DOHH2 (cell line): ENCODE data around the gene BDH1.

Experiments
- H3F3A ChIP-seq: fragments of 200-600 bp; sonication (generic), shearing (Covaris generic); 2 replicates; pipeline ENCODE4 v1.6.0; 2016; ENCODE audit warnings: antibody characterized with exemption, mild to moderate bottlenecking; ENCODE audit not compliant: control insufficient read depth, insufficient read depth
- H3K27ac ChIP-seq: fragments of 200-600 bp; sonication (generic); 2 replicates; pipeline ENCODE4 v1.5.1; 2014; ENCODE audit warnings: low read depth, mild to moderate bottlenecking, low read length, moderate library complexity
- H3K27me3 ChIP-seq: fragments of 200-600 bp; sonication (generic); 2 replicates; pipeline ENCODE4 v1.6.1; 2014; ENCODE audit warnings: mild to moderate bottlenecking, low read length, mixed read lengths; ENCODE audit not compliant: control insufficient read depth
- H3K36me3 ChIP-seq: fragments of 200-600 bp; sonication (generic); 2 replicates; pipeline ENCODE4 v1.6.1; 2014; ENCODE audit warnings: mild to moderate bottlenecking, low read length, moderate library complexity, mixed read lengths; ENCODE audit not compliant: control insufficient read depth
- H3K4me1 ChIP-seq: fragments of 200-600 bp; sonication (generic); 2 replicates; pipeline ENCODE4 v1.6.1; 2014; ENCODE audit warnings: mild to moderate bottlenecking, low read length, mixed read lengths; ENCODE audit not compliant: control insufficient read depth
- H3K4me2 ChIP-seq: fragments of 200-600 bp; sonication (generic); 2 replicates; pipeline ENCODE4 v1.6.0; 2014; ENCODE audit warnings: mild to moderate bottlenecking, low read length, moderate library complexity
- H3K4me3 ChIP-seq: fragments of 200-600 bp; sonication (generic); 2 replicates; pipeline ENCODE4 v1.5.1; 2014; ENCODE audit warnings: mild to moderate bottlenecking, low read length, mixed read lengths
- H3K79me2 ChIP-seq: fragments of 200-600 bp; sonication (generic); 2 replicates; pipeline ENCODE4 v1.6.1; 2014; ENCODE audit warnings: mild to moderate bottlenecking, low read length, mixed read lengths; ENCODE audit not compliant: control insufficient read depth
- H3K9me2 ChIP-seq: fragments of 200-600 bp; sonication (generic); replicated peaks from 2 replicates; pipeline ENCODE4 v1.6.1; 2014; ENCODE audit warnings: mild to moderate bottlenecking, low read length, mixed read lengths; ENCODE audit not compliant: control insufficient read depth
- H3K9me3 ChIP-seq: fragments of 200-600 bp; sonication (generic); 2 replicates; pipeline ENCODE4 v1.6.1; 2014; ENCODE audit warnings: antibody characterized with exemption, low read length, mixed read lengths; ENCODE audit not compliant: control insufficient read depth, insufficient read depth
- H4K20me1 ChIP-seq: fragments of 200-600 bp; sonication (generic); 2 replicates; pipeline ENCODE4 v1.6.0; 2014; ENCODE audit warnings: low read depth, mild to moderate bottlenecking, antibody characterized with exemption, low read length, moderate library complexity; ENCODE audit not compliant: control insufficient read depth, insufficient read depth
- EZH2phosphoT487 ChIP-seq: fragments of 200-600 bp; sonication (generic); IDR thresholded peaks from 2 replicates; pipeline ENCODE4 v1.6.1; 2017; ENCODE audit warnings: borderline replicate concordance, mild to moderate bottlenecking, antibody characterized with exemption, low read length, moderate library complexity, mixed read lengths
- TF ChIP-seq, protein P1 (sequence below): fragments of 200-600 bp; sonication (generic); IDR thresholded peaks from one replicate; pipeline ENCODE4 v1.5.1; 2014; ENCODE audit warnings: antibody characterized with exemption, mild to moderate bottlenecking, low read depth, low read length; ENCODE audit not compliant: poor library complexity, severe bottlenecking

The BDH1 gene

GRCh38 chr3:197550489-197550888, 5.3 kb downstream of the BDH1 start:
- Histone ChIP-seq H3K79me2 (peaks cover 93% of the 10 kb centered on the region), H3F3A (no peaks in the 10 kb centered on the region), H3K4me3 (no peak overlapping the region), H3K27me3 (no peaks in the 10 kb centered on the region), H3K4me1 (peaks cover 10% of the 10 kb centered on the region), H3K9me2 (no peaks in the 10 kb centered on the region), H3K9me3 (no peaks in the 10 kb centered on the region), H3K36me3 (peaks cover 54% of the 10 kb centered on the region), H4K20me1 (no peaks in the 10 kb centered on the region), H3K4me2 (no peak overlapping the region), H3K27ac (no peak overlapping the region)
- TF ChIP-seq, protein P1, sequence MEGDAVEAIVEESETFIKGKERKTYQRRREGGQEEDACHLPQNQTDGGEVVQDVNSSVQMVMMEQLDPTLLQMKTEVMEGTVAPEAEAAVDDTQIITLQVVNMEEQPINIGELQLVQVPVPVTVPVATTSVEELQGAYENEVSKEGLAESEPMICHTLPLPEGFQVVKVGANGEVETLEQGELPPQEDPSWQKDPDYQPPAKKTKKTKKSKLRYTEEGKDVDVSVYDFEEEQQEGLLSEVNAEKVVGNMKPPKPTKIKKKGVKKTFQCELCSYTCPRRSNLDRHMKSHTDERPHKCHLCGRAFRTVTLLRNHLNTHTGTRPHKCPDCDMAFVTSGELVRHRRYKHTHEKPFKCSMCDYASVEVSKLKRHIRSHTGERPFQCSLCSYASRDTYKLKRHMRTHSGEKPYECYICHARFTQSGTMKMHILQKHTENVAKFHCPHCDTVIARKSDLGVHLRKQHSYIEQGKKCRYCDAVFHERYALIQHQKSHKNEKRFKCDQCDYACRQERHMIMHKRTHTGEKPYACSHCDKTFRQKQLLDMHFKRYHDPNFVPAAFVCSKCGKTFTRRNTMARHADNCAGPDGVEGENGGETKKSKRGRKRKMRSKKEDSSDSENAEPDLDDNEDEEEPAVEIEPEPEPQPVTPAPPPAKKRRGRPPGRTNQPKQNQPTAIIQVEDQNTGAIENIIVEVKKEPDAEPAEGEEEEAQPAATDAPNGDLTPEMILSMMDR = no peak
- no peak for TF ChIP-seq EZH2phosphoT487

DNA sequence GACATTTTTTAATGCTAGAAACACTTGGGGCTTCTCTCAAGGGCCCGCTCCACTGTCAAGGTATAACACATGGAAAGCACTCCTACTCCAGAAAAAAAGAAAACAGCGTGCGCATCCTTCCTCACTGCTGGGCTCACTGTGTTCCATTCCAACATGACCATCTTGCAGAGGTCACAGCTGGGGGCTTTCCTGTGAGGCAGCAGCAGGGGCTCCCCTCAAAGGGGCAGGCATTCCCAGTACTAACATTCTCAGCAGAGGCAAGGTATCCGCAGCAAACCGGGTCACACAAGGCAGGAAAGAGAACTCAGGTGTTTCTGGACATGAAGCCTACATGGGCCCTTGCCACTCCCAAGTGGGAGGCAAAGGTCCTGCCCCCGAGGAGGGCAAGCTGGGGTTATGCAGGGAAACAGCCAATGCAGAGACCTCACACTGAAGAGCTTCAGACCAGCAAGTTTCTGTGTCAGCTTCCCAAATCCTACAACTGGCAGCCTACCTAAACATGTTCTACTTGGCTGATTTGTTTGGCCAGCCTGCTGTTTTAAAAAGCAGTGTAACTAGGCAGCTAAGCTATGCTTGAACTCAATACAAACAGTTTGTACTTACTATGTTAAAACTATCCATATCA, 6.4 kb downstream of the BDH1 start:
- Histone ChIP-seq H3K36me3 (peaks cover 53% of the 10 kb centered on the region), H3K4me2 (no peak overlapping the region)
- TF ChIP-seq, protein P1 = no peak
- TF ChIP-seq EZH2phosphoT487 = no peak

GRCh38 chr3:197547306-197548011, 8.3 kb downstream of the BDH1 start:
- Histone ChIP-seq H3K4me3 (no peak overlapping the region), H3K36me3 (peaks cover 56% of the 10 kb centered on the region), H3F3A (no peaks in the 10 kb centered on the region), H3K4me2 (no peak overlapping the region), H3K9me2 (no peaks in the 10 kb centered on the region), H3K79me2 (peaks cover 74% of the 10 kb centered on the region), H4K20me1 (no peaks in the 10 kb centered on the region), H3K27ac (no peak overlapping the region), H3K27me3 (no peaks in the 10 kb centered on the region), H3K9me3 (no peaks in the 10 kb centered on the region), H3K4me1 (no peaks in the 10 kb centered on the region)
- TF ChIP-seq, protein P1 = no peak
- no peak for TF ChIP-seq EZH2phosphoT487

More for the DNA sequence above, 6.4 kb downstream of the BDH1 start:
- no peak overlapping the region for H3K27ac ChIP-seq
- no peak overlapping the region for H3K4me3 ChIP-seq
- H3K9me2 ChIP-seq = no peaks in the 10 kb centered on the region
- H3K27me3 ChIP-seq = no peaks in the 10 kb centered on the region
- H3K4me1 ChIP-seq = peaks cover 9% of the 10 kb centered on the region
- H3K79me2 ChIP-seq = peaks cover 87% of the 10 kb centered on the region
- no peaks in the 10 kb centered on the region for H4K20me1 ChIP-seq
- no peaks in the 10 kb centered on the region for H3K9me3 ChIP-seq
- no peaks in the 10 kb centered on the region for H3F3A ChIP-seq
